AG08395 (cell line): ENCODE results near the gene RHOG.

Experiments used
- DNase-seq: peaks from one replicate; pipeline ENCODE4 v3.0.0; 2012; ENCODE audit warnings: mixed read lengths, low spot score

The RHOG gene

GRCh38 chr11:3859373-3859881, 18.7 kb upstream of the RHOG start:
- DNase-seq, result no peak

GRCh38 chr11:3857628-3858027, 16.9 kb upstream of the RHOG start:
- DNase-seq, result no peak

DNA sequence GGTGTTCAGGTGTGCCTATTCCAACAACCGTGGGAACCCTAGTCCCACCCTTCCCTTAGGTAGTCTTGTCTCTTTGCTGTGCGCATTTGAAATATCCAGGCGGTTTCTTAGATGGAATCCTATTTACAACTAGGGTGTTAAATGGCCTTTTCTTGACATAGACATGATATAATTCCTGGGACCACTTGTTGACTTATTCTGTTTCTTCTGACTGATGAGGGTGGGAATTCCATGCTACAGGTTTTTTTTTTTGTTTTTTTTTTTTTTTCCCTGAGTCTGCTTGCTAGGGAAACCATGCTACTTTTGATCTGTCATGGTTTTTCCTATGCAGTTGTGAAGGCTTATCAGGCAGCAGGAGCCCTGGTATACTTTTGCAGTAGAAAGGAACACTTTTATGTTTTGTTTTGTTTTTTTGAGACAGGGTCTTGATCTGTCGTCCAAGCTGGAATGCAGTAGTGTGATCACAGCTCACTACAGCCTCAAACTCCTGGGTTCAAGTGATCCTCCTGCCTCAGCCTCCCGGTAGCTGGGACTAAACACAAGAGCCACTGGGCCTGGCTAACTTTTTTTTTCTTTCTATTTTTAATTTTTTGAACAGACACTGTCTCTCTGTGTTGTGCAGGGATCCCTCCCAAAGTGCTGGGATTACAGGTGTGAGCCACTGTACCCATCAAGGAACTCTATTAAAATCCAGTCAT, 16.2 kb upstream of the RHOG start:
- no peak for DNase-seq

DNA sequence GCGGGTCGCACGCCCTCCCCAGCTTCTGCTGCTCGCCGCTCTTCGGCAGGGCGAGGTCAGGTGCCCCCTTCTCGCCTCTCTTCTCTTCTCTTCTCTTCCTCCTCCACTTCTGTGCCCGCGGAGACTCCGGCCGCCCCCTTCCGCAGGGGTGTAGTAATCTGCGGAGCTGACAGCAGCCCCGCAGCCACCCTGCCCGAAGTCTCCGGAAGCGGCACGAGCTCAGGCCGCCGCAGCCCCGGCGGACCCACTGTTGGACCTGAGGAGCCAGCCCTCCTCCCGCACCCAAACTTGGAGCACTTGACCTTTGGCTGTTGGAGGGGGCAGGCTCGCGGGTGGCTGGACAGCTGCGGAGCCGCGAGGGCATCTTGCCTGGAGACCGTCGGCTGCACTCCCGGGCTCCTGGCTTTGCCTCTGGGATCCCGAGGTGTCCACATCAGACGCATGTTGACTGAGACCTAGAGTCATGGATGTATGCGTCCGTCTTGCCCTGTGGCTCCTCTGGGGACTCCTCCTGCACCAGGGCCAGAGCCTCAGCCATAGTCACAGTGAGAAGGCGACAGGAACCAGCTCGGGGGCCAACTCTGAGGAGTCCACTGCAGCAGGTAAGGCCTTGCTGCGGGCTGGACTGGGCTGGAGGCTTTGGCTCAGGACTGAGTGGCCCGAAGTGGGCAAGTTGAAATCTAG, 15.2 kb upstream of the RHOG start:
- no peak for DNase-seq

DNA sequence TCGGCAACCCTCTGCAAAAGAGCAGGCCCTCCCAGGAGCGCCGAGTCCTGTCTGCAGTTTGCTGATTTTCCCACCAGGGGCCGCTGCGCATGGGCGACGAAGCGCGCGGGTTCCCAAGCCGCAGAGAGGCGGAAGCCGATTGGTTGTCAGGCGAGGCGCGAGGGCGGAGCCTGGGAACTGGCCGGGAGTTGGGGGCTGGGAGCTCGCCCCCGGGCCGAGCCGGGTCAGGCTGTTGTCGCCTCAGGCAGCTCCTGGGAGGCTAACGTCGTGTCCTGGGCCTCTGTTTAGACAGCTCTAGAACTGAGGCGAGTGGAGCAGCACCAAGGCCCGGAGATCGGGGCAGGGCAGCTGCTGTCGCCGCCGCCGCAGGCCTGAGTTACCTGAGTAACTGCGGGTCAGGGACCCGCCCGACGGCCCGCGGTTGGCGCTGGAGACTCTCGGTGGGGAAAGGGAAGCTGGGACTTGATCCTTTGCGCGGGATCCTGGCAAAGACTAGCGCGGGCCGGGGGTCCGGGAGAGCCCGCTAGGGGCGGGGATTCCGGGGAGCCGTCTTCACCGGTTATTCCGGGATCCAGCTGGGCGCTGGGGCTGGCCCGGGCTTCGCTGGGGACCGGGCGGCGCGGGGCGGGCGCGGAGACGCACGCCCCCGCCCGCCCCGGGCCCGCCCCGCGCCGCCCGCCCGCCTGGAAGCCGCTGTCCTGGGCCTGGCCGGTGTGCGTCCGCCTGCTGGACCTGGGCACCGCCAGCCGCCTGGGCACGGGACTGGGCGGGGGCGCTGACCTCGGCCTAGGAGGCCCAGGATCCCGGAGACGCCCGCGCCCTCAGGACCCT, 14.4 kb upstream of the RHOG start, which contains the start of gene STIM1:
Gene STIM1, plus strand, starts transcription at position 688 of the 831 bp plus-strand sequence. CDS start 607 bp downstream, outside the sequence.
- DNase-seq, result peak; percentile 96

DNA sequence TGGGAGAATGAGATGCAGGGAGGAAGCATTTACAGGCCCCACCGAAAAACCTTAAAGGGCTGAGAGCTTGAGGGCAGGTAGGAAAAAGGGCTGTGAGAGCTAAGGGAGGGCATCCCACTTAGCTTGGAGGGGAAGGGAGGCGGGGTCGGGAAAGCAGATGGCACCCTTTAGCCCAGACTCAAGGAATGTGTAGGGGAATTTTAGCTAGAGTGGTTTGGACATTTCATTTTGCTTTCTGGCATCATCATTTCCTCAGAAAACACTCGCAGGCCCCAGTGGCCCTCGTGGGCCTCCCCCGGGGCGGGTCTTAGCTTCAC, 13.9 kb upstream of the RHOG start:
- no peak for DNase-seq

DNA sequence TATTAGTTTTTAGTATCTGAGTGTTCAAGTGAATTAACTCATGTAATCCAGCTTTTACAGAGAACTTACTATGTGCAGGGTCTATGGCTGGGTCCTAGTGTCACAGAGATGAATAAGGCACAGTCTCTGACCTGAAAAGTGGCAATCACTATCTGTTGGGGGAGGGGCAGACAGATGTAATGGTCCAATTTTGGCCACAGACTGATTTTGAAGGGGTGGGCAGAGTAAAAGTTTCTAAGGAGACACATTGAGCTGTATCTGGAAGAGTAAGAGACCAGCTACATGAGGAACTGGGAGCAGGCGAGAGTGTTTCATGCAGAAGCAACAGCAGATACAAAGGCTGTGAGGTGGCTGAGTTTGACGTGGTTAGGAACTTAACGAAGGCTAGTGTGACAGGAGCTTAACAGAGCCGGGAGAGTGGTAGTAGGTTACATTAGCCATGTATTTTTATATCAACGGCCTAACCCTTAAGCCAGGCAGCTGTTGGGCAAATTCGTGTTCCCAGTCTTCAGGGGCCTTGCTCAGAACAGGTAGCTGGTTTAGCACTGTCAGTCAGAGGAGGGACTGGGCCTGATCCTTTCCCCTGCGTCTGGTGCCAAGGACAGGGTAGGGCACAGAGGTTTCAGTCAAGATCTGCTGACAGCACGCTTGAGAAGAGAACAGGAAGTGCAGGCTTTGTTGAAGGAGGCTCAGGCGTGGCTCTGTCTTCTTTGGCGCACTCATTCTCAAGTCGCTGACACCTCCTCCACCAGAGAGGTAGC, 13.3 kb upstream of the RHOG start:
- no peak for DNase-seq

DNA sequence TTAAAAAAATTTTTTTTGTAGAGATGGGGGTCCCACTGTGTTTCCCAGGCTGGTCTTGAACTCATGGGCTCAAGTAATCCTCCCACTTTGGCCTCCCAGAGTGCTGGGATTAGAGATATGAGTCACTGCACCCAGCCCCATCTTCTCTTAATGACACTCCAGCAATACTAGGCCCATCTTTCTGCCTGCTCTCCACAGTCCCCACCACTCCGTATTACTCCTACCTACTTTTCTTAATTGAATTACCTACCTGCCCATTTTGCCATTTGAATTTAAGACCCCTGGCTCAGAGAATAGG, 12.7 kb upstream of the RHOG start:
- no peak for DNase-seq

DNA sequence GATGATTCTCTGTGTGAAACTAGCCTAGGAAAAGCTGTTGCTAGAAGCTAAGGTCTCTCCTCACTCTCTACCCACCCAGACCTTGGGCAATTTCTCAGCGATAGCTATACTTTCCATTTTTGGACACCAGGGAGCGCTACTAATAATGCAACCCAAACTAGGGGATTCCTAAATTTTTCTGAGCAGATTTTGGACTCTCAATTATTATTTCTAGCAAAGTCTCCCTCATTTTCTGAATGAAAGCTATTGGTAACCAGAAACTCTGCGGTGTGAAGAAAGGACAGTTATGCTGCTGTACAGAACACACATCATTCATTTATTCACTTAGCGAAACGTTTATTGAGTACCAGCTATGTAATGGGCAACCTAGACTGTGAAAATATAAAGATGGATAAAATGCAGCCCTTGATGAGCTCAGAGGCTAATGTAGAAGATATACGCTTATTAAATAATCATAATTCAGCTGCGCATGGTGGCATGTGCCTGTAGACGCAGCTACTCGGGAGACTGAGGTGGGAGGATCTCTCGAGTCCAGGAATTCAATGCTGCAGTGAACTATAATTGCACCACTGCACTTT, 8.6 kb upstream of the RHOG start:
- peak; percentile 58 for DNase-seq

GRCh38 chr11:3845670-3846069, 4.9 kb upstream of the RHOG start:
- no peak for DNase-seq

DNA sequence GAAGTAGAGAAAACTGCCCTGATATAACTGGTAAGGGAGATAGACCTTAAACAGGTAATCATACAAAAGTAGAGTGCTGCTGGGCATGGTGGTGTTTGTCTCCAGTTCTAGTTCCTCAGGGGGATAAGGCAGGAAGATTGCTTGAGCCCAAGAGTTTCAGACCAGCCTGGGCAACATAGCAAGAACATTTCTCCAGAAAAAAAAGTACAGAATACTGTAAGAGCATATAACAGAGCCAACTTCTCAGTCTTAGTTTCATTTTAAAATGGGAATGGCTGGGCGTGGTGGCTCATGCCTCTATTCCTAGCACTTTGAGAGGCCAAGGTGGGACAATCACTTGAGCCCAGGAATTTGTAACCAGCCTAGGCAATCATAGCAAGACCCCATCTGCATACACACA, 4.5 kb upstream of the RHOG start:
- DNase-seq, result no peak

DNA sequence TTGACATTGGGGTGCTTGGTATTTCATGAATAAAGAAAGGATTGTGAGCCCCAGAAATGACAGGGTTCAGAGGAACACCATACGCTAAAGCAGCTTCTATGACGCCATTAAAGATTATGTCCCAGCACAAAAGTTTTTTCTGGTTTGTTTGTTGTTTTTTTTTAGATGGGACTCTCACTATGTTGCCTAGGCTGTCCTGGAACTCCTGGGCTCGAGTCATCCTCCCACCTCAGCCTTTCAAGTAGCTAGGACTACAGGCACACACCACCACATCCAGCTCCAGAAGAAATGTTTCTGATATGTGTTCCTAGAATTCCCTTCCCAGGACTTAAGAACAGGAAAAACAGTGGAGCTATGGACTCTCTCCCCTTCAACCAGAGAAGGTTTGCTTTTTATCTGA, 2.6 kb upstream of the RHOG start:
- DNase-seq, result no peak

DNA sequence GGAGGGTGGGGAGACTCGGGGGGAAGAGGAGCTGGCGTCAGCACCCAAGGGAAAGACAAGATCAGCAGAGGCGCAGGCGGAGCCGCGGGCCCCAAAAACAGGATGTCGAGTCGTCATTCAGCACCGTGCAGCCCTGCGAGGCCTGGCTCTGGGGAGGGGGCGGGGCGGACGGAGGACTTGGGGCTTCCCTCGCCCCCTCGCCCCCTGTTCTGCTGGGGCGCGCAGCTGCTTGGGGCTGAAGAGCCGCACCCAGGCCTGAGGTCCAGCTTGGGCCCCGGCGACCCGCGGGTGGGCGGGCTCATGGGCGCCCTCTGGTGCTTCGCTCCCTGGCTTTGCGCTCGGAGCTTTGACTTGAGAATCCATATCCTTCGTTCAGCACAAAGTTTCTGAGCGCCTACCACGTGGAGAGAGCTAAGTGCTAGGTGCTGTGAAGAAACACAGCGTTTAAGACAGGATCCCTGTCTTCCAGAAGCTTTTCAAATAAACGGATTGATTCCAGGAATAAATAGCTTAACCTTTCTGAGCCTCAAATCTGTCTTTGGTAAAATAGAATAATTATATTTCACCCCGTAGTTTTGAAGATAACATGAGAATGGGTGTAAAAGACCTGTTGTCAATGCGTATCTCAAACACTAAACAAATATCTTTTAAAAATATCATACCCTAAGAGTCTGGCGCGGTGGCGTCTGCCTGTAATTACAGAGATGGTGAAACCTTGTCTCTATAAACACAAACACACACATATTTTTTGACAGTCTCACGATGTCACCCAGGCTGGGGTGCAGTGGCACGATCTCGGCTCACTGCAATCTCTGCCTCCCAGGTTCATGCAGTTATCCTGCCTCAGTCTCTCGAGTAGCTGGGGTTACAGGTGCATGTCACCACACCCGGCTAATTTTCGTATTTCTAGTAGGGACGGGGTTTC, 929 bp upstream of the RHOG start:
- peak; percentile 82 for DNase-seq

DNA sequence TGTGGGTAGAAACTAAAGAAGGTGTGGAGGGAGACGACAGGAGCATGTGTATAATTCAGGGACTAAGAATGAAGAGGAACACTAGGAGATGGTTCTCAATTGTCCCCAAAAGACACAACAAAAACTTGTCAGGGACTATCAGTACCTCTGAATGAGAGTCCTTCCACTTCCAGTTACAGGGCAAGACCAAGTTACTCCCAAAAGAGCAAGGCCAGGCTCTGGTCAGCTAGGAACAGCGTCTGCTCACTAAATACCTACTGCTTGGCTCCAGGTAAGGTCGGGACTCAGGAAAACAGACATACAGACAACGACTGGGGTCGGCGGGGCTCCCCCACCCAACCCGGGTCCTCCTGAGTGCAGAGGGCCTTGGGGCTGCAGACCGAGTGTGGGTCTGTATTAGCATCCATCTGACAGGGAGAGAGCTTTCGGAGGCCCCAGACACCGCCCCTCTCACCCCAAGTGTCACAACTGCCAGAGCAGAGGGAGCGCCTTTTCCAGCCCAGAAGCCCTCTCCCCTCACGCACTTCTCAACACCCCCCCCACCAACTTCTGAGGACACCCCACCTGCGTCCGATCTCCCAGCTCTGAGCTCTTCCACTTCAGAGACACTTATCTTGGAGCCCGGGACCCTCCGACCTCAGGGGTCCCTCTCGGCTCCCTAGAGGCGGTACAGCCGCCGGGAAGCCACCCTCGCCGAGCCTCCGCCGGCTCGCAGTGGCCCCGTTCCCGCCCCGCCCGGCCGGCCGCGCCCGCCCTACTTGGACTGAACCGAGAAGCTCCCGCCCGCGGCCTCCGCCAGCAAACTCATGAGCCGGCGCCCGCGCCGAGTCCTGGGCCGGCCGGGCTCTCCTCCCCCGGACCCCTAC, 522 bp downstream of the RHOG start:
- no peak for DNase-seq

- DNase-seq, result no peak
Measured at GRCh38 chr11:3838504-3838903, 2.3 kb downstream of the RHOG start.

- peak; percentile 24 for DNase-seq
Measured at GRCh38 chr11:3837793-3838192, 3.0 kb downstream of the RHOG start.

GRCh38 chr11:3836903-3837302, 3.9 kb downstream of the RHOG start:
- no peak for DNase-seq

DNA sequence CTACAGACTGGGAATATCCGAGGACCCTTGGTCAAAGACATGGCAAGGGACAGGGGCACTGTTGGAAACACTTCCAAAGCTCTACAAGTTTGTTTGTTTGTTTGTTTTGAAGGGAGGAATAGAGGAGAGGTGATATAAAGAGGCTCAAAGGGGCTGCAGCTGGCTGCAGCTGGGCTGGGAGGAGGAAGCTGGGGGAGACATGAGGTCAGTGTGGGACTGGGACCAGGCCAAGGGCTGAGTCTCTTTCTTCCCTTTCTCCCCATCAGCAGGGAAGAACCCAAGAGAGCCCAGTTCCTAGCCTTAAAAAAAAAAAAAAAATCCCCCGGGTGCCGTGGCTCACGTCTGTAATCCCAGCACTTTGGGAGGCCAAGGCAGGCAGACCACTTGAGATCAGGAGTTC, 5.0 kb downstream of the RHOG start:
- no peak for DNase-seq

GRCh38 chr11:3834664-3835461, 5.9 kb downstream of the RHOG start:
- DNase-seq, result no peak
